Measurements from ENCODE around the gene CMTM2. TPM values are rescaled to one million over a fixed set of nuclear protein-coding genes. Genes with fewer than 3 reads are reported as not detected.

The CMTM2 gene
- total and polyA plus RNA-seq, 9 of the 15 experiments (the other 6 are each of a cell fraction or from before 2014, with no cell fraction given) = not detected

DNA sequence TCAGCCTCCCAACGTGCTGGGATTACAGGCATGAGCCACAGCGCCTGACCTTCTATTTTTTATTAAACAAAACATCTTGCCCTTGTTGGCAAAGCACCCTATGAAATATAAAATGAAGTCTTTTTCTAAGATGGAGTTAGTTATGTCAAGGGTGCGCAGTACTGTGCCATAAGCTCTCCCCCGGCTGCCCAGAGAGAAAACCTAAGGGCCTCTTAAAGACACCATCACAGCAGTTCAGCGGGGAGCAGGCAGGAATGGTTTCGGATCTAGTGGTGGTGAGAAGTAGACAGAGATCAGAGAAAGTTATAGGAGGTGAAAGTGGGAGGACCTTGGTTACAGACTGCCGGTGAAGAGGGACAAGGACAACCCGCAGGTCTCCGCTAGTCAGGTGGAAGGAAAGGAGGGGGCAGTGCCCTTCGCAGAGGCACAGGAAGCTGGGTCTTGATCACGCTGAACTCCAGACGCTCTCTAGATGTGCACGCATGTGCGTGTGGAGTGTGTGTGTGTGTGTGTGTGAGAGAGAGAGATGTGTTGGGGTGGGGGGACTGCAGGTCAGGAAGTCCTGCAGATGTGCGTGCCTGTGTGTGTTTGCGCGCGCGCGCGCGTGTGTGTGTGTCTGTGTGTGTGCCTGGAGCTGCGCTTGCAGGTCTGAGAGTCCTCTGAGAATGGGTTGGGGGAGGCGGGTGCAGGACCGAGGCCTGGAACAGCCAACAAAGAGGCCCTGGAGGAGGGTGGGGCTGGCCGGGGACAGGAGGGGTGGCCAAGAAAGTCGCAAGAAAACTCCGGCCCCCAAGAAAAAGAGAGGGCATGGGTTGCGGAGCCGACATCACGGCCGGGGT lies 24.5 kb downstream of the CMTM2 start (continued):
- TF ChIP-seq AFF1 (IDR thresholded peaks at IDR 0.05; ENCODE audit: low read depth in 1 of 2, partially characterized antibody in 2 of 2) = no peak
- TF ChIP-seq NR2C2 (CRISPR knock-in tag; IDR thresholded peaks at IDR 0.05) = no peak
- TF ChIP-seq NR2C2 (tag; IDR thresholded peaks at IDR 0.05) = no peak
- TF ChIP-seq CTCFL (IDR thresholded peaks at IDR 0.05; ENCODE audit: borderline replicate concordance, insufficient read depth, low read depth, low read length, poor library complexity, severe bottlenecking) = no peak
- no peak for TF ChIP-seq SIN3A (IDR thresholded peaks at IDR 0.05; ENCODE audit: borderline replicate concordance in 2 of 2, control insufficient read depth in 1 of 2, low read depth in 2 of 2, low read length in 2 of 2)
- TF ChIP-seq CREB3L1 (IDR thresholded peaks at IDR 0.05; ENCODE audit: borderline replicate concordance, low read depth) = no peak
- TF ChIP-seq ZNF354B (CRISPR knock-in tag; IDR thresholded peaks at IDR 0.05) = no peak; the same call in 1 of the 2 replicates
- no peak for TF ChIP-seq KLF16 (IDR thresholded peaks at IDR 0.05)
- no peak for TF ChIP-seq FOXP4 (CRISPR knock-in tag; IDR thresholded peaks at IDR 0.05; ENCODE audit: borderline replicate concordance)
- TF ChIP-seq ZNF79 (CRISPR knock-in tag; IDR thresholded peaks at IDR 0.05; ENCODE audit: low read depth) = peak; percentile 81
- peak; percentile 31 to 61; a peak in 2 of 4 replicates for TF ChIP-seq MNT (conservative IDR thresholded peaks at IDR 0.05)
- no peak for TF ChIP-seq BHLHE40 (IDR thresholded peaks at IDR 0.05; ENCODE audit: low read length)
- no peak for TF ChIP-seq YBX1 (IDR thresholded peaks at IDR 0.05)

Data from K562 (cell line).